GM06990 (cell line): ENCODE results near the gene KRT27.

ENCODE experiments used
- DNase-seq: peaks from one replicate; pipeline ENCODE4 v3.0.0-alpha.2; 2011; ENCODE audit not compliant: insufficient read length; ENCODE audit errors: extremely low read depth
- H3K27me3 ChIP-seq: replicated peaks from 2 replicates; pipeline ENCODE4 v1.6.0; 2011; ENCODE audit warnings: low read length; ENCODE audit not compliant: control insufficient read depth, insufficient read depth
- H3K36me3 ChIP-seq: 2 replicates; pipeline ENCODE4 v1.5.1; 2011; ENCODE audit warnings: low read length; ENCODE audit not compliant: control insufficient read depth, insufficient read depth
- H3K4me3 ChIP-seq: replicated peaks from 2 replicates; pipeline ENCODE4 v1.5.1; 2011; ENCODE audit warnings: low read depth, mild to moderate bottlenecking, control low read depth, low read length
- TF ChIP-seq, protein P1 (sequence below): IDR thresholded peaks from 2 replicates; pipeline ENCODE4 v1.5.1; 2011; ENCODE audit warnings: low read length, control low read depth, mild to moderate bottlenecking, inconsistent platforms; ENCODE audit not compliant: insufficient read depth, poor library complexity, severe bottlenecking

KRT27 gene

DNA sequence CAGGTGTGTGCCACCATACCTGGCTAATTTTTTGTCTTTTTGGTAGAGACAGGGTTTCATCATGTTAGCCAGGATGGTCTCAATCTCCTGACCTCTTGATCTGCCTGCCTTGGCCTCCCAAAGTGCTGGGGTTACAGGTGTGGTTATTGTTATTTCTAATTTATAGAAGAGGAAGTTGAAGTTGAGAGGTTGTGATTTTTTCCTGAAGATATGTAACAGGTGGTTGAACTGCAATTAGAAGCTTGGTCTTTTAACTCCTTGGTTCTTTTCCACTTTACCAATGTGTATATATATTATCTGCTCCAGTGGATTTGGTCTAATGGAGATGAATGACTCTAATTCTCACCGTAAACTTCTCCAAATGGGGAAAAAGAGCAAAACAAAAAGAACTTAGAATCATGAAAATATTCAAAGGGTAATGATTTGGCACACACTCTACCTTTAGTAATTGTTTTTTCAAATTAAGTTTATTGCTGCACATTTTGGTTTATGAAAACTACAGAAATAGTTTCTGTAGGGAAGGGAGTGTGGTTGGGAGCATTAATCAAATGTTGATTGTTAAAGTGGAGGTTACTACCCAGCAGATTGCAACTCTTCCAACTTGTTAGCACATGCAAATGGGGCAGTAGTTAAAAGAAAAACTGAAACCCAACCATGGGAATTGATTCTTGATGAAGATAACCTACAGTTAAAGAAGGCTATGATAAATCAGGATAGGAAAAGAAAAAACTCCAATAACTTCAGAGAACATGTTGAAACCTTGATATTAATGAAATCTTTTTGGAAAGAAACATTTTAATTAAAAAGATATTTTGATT is 41.9 kb upstream of the KRT27 start:
- DNase-seq: no peak
- TF ChIP-seq, protein P1, sequence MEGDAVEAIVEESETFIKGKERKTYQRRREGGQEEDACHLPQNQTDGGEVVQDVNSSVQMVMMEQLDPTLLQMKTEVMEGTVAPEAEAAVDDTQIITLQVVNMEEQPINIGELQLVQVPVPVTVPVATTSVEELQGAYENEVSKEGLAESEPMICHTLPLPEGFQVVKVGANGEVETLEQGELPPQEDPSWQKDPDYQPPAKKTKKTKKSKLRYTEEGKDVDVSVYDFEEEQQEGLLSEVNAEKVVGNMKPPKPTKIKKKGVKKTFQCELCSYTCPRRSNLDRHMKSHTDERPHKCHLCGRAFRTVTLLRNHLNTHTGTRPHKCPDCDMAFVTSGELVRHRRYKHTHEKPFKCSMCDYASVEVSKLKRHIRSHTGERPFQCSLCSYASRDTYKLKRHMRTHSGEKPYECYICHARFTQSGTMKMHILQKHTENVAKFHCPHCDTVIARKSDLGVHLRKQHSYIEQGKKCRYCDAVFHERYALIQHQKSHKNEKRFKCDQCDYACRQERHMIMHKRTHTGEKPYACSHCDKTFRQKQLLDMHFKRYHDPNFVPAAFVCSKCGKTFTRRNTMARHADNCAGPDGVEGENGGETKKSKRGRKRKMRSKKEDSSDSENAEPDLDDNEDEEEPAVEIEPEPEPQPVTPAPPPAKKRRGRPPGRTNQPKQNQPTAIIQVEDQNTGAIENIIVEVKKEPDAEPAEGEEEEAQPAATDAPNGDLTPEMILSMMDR: no peak

DNA sequence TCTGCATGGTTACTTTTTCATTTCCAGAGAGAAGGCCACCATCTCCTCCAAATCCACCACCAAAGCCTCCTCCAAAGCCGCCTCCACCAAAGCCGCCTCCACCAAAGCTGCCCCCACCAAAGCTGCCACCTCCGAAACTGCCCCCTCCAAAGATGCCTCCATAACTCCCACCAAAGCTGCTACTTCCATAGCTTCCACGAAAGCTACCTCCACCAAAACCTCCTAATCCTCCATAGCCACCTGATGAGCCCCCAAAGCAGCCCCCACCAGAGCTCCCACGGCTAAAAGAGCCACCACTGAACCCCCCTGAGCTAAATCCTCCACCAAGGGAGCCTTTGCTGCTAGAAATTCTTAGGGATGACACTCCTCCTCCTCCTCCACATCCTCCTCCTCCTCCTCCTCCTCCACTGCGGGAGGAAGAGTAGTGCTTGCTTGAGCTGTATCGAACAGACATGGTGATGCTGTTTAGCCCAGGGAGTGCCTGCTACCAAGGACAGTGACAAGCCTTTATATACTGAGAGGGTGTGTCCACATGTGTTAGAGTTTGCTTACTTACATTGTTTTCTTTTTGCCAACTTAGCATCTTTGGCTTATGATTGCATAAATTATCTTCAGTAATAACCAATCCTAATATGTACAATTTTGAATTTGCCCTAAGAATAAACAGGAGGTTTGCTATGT is 39.9 kb upstream of the KRT27 start, which contains the start of gene KRT10:
Gene KRT10 (minus strand): TSS at position 483 of the 681 bp plus-strand sequence. CDS start 29 bp downstream, at position 454.
- TF ChIP-seq, protein P1: no peak
- DNase-seq: no peak
- no peak within 1 kb of the TSS for H3K4me3 ChIP-seq
- H3K36me3 ChIP-seq: no peaks in the 10 kb centered on the region
- no peaks in the 10 kb centered on the region for H3K27me3 ChIP-seq

More for the DNA sequence above, 41.9 kb upstream of the KRT27 start:
- Histone ChIP-seq H3K27me3 (no peaks in the 10 kb centered on the region), H3K4me3 (no peak overlapping the region), H3K36me3 (no peaks in the 10 kb centered on the region)

DNA sequence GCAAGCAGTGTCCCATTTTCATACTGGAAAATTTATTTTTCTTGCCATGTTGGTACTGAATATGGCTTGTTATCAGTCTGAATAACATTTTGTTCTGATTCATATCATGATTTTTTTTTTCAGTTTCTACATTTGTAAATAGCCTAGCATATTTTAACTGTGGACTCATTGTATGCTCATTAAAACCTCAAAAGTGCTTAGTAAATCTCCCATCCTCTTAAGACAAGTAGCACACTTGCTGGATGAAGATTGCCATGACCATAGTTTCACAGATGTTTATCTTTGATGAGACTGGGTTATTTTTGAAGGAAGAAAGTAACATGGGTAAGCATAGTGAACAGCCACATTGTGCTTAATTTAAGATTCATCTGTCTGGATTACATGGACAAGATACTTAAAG is 39.2 kb upstream of the KRT27 start:
- TF ChIP-seq, protein P1: no peak
- Histone ChIP-seq H3K36me3 (no peaks in the 10 kb centered on the region; the same call in 1 of the 2 replicates), H3K4me3 (no peak overlapping the region), H3K27me3 (no peaks in the 10 kb centered on the region)
- no peak for DNase-seq

DNA sequence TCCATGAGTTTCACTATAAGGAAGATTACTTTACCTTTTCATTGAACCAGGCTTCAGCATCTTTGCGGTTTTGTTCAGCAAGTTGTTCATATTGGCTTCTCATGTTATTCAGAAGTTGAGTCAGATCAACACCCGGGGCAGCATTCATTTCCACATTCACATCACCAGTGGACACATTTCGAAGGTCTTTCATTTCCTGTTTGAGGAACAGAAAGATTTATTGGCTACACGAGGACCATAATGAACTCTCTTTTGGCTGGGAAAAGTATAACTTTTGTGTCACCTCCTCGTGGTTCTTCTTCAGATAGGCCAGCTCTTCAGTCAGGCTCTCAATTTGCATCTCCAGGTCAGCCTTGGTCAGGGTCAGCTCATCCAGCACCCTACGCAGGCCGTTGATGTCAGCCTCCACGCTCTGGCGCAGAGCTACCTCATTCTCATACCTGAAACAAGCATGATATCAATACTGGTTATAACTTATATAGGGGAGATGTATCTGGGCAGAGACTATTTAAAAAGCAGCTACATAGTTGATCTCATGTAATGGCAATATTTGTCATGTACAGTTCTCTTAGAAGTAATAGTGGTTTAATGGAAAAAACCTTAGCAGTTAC is 38.0 kb upstream of the KRT27 start:
- TF ChIP-seq, protein P1: no peak
- H3K36me3 ChIP-seq: no peaks in the 10 kb centered on the region; the same call in 1 of the 2 replicates
- no peaks in the 10 kb centered on the region for H3K27me3 ChIP-seq
- H3K4me3 ChIP-seq: no peak overlapping the region
- no peak for DNase-seq

DNA sequence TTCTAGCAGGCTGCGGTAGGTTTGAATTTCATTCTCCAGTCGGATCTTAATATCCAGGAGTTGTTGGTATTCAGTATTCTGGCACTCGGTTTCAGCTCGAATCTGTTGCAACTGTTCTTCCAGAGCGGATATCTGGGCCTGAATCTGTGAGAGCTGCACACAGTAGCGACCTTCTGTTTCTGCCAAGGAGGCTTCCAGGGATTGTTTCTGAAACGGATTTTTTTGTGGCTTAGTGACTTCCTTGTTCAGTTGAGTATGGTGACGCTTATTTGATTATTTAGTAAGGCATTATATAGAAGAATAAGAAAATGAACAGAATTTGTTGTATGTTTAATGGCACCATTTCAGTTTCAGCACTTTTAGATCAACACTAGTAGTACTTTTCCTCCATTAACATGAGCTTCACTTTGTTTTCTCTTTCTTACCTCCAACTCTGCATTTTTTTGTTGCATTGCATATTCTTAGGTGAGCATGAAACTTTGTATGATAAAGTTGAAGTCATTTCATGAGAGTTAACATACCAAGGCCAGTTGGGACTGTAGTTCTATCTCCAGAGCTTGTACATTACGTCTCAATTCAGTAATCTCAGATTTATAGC is 37.3 kb upstream of the KRT27 start:
- H3K4me3 ChIP-seq: peak overlapping the region; percentile 74
- H3K27me3 ChIP-seq: no peaks in the 10 kb centered on the region
- no peaks in the 10 kb centered on the region; the same call in 1 of the 2 replicates for H3K36me3 ChIP-seq
- TF ChIP-seq, protein P1: no peak
- no peak for DNase-seq
